Type B pancreatic cell (in vitro differentiated cells): Measurements from ENCODE around the gene TVP23B. TPM values are rescaled to one million over a fixed set of nuclear protein-coding genes. Genes with fewer than 3 reads are reported as not detected.

ENCODE experiments used
- DNase-seq: peaks from one replicate; pipeline ENCODE4 v3.0.0; 2021; ENCODE audit warnings: mixed read lengths; ENCODE audit not compliant: unreplicated experiment; ENCODE audit errors: extremely low spot score
- H3K27ac Mint-ChIP-seq: 2 replicates; pipeline ENCODE4 v1.8.0; 2021; ENCODE audit warnings: mild to moderate bottlenecking, mixed read lengths
- H3K27me3 Mint-ChIP-seq: 2 replicates; pipeline ENCODE4 v1.8.0; 2021; ENCODE audit warnings: mixed read lengths
- H3K36me3 Mint-ChIP-seq: 2 replicates; pipeline ENCODE4 v1.8.0; 2021; ENCODE audit warnings: mixed read lengths
- H3K4me1 Mint-ChIP-seq: one replicate; pipeline ENCODE4 v1.8.0; 2021; ENCODE audit warnings: mixed read lengths; ENCODE audit not compliant: unreplicated experiment
- H3K4me3 Mint-ChIP-seq: 2 replicates; pipeline ENCODE4 v1.8.0; 2021; ENCODE audit warnings: mild to moderate bottlenecking, mixed read lengths
- H3K9me3 Mint-ChIP-seq: 2 replicates; pipeline ENCODE4 v1.8.0; 2021; ENCODE audit warnings: mixed read lengths
- CTCF ChIP-seq: fragments of 200-600 bp; sonication (generic); conservative IDR thresholded peaks from 2 replicates; pipeline ENCODE4 v1.5.0; 2021; ENCODE audit warnings: antibody characterized with exemption, mild to moderate bottlenecking
- total RNA-seq: library from RNA; stranded (reverse); gene quantifications from 2 replicates; pipeline ENCODE4 v1.2.1, GENCODE V29; 2021; ENCODE audit warnings: low replicate concordance

TVP23B gene
- total RNA-seq, 1 donor from 2014 or later, result 36.4 TPM

GRCh38 chr17:18854956-18855355 is 74.0 kb downstream of the TVP23B start:
- no peak for DNase-seq
- peak overlapping the region; percentile 25 for H3K27ac Mint-ChIP-seq

GRCh38 chr17:18855831-18856569 is 75.0 kb downstream of the TVP23B start:
- TF ChIP-seq CTCF, result no peak
- H3K36me3 Mint-ChIP-seq, result peaks cover 8% of the 10 kb centered on the region
- no peaks in the 10 kb centered on the region for H3K9me3 Mint-ChIP-seq
- peaks cover 23% of the 10 kb centered on the region for H3K4me1 Mint-ChIP-seq
- H3K27me3 Mint-ChIP-seq, result no peaks in the 10 kb centered on the region
- DNase-seq, result peak; percentile 86
- peak overlapping the region; percentile 97 for H3K4me3 Mint-ChIP-seq
- peak overlapping the region; percentile 95 for H3K27ac Mint-ChIP-seq

More at GRCh38 chr17:18854956-18855355, 74.0 kb downstream of the TVP23B start:
- Mint-ChIP-seq H3K27me3 (no peaks in the 10 kb centered on the region), H3K4me3 (peak overlapping the region; percentile 97), H3K4me1 (peaks cover 15% of the 10 kb centered on the region), H3K36me3 (peaks cover 4% of the 10 kb centered on the region), H3K9me3 (no peaks in the 10 kb centered on the region)
- TF ChIP-seq CTCF, result no peak

Other genes with a start within 250 kb of the TVP23B start
- not detected in 2 replicates for gene TBC1D28, start 136.8 kb upstream of the TVP23B start, total RNA-seq
- gene FOXO3B, start 98.9 kb upstream of the TVP23B start, total RNA-seq, result 5.6 and 15.1 TPM in 2 replicates
- gene FBXW10, start 37.1 kb upstream of the TVP23B start, total RNA-seq, result 0.19 and 0.22 TPM in 2 replicates
- 37.0 and 50.7 TPM in 2 replicates for gene PRPSAP2, start 76.9 kb downstream of the TVP23B start, total RNA-seq
- 0.19 TPM in 1 of 2 replicates, not detected in the other for gene SLC5A10, start 171.0 kb downstream of the TVP23B start, total RNA-seq
- 8.3 and 18.5 TPM in 2 replicates for gene FAM83G, start 223.6 kb downstream of the TVP23B start, total RNA-seq